H9 (cell line): ENCODE results near the gene HMGXB4. TPM values are rescaled to one million over a fixed set of nuclear protein-coding genes. Genes with fewer than 3 reads are reported as not detected.

Source experiments
- DNase-seq: peaks from one replicate; pipeline ENCODE4 v3.0.0-alpha.2; 2017
- H2AFZ ChIP-seq: one replicate; pipeline ENCODE4 v1.6.1; 2013; ENCODE audit warnings: mild to moderate bottlenecking, low read length, control low read depth, moderate library complexity
- H2AK5ac ChIP-seq: 2 replicates; pipeline ENCODE4 v1.6.1; 2013; ENCODE audit warnings: low read length, control low read depth, mixed read lengths; ENCODE audit not compliant: insufficient read length
- H2BK120ac ChIP-seq: one replicate; pipeline ENCODE4 v1.6.1; 2013; ENCODE audit warnings: low read depth, mild to moderate bottlenecking, low read length, control low read depth, inconsistent platforms; ENCODE audit not compliant: poor library complexity, severe bottlenecking
- H2BK12ac ChIP-seq: 2 replicates; pipeline ENCODE4 v1.6.1; 2013; ENCODE audit warnings: low read length, control low read depth, mixed read lengths, low read depth; ENCODE audit not compliant: insufficient read length
- H2BK15ac ChIP-seq: 2 replicates; pipeline ENCODE4 v1.6.1; 2013; ENCODE audit warnings: low read depth, low read length, control low read depth
- H2BK20ac ChIP-seq: one replicate; pipeline ENCODE4 v1.6.1; 2013; ENCODE audit warnings: low read depth, mild to moderate bottlenecking, low read length, control low read depth, inconsistent platforms; ENCODE audit not compliant: poor library complexity, severe bottlenecking
- H2BK5ac ChIP-seq: 2 replicates; pipeline ENCODE4 v1.6.1; 2013; ENCODE audit warnings: low read length, control low read depth, mixed read lengths; ENCODE audit not compliant: insufficient read length
- H3K14ac ChIP-seq: 2 replicates; pipeline ENCODE4 v1.6.1; 2013; ENCODE audit warnings: low read length, control low read depth; ENCODE audit not compliant: insufficient read depth
- H3K18ac ChIP-seq: 2 replicates; pipeline ENCODE4 v1.6.1; 2013; ENCODE audit warnings: low read depth, mild to moderate bottlenecking, mixed read lengths, low read length, control low read depth; ENCODE audit not compliant: insufficient read length
- H3K23ac ChIP-seq: 2 replicates; pipeline ENCODE4 v1.6.1; 2013; ENCODE audit warnings: low read length, control low read depth, mixed read lengths, low read depth; ENCODE audit not compliant: insufficient read length
- H3K23me2 ChIP-seq: 2 replicates; pipeline ENCODE4 v1.6.1; 2013; ENCODE audit warnings: low read depth, mild to moderate bottlenecking, mixed read lengths, low read length, control low read depth; ENCODE audit not compliant: insufficient read length, poor library complexity, severe bottlenecking
- H3K27ac ChIP-seq: 2 replicates; pipeline ENCODE4 v1.5.1; 2013; ENCODE audit warnings: low read length, control low read depth, mixed read lengths, low read depth; ENCODE audit not compliant: insufficient read length
- H3K27me3 ChIP-seq: 2 replicates; pipeline ENCODE4 v1.6.1; 2013; ENCODE audit warnings: low read length, control low read depth, inconsistent platforms; ENCODE audit not compliant: insufficient read depth
- H3K4ac ChIP-seq: 2 replicates; pipeline ENCODE4 v1.6.1; 2013; ENCODE audit warnings: low read depth, mild to moderate bottlenecking, control low read depth, inconsistent platforms, low read length, moderate library complexity
- H3K4me1 ChIP-seq: 2 replicates; pipeline ENCODE4 v1.6.1; 2013; ENCODE audit warnings: low read length, control low read depth, inconsistent platforms; ENCODE audit not compliant: insufficient read depth
- H3K4me2 ChIP-seq: 2 replicates; pipeline ENCODE4 v1.6.1; 2013; ENCODE audit warnings: low read length, control low read depth, mixed read lengths; ENCODE audit not compliant: insufficient read length, insufficient read depth
- H3K56ac ChIP-seq: 2 replicates; pipeline ENCODE4 v1.6.1; 2013; ENCODE audit warnings: low read depth, mild to moderate bottlenecking, mixed read lengths, low read length, control low read depth; ENCODE audit not compliant: insufficient read length
- H3K79me1 ChIP-seq: 2 replicates; pipeline ENCODE4 v1.6.1; 2013; ENCODE audit warnings: low read depth, mild to moderate bottlenecking, moderate library complexity, low read length, control low read depth, inconsistent platforms; ENCODE audit not compliant: insufficient read depth, poor library complexity, severe bottlenecking
- H3K79me2 ChIP-seq: 2 replicates; pipeline ENCODE4 v1.6.1; 2013; ENCODE audit warnings: low read length, control low read depth, inconsistent platforms; ENCODE audit not compliant: insufficient read depth
- H3K9ac ChIP-seq: 2 replicates; pipeline ENCODE4 v1.6.1; 2013; ENCODE audit warnings: low read length, control low read depth, mixed read lengths; ENCODE audit not compliant: insufficient read length; ENCODE audit errors: extremely low read depth
- H3K9me3 ChIP-seq: one replicate; pipeline ENCODE4 v1.6.1; 2013; ENCODE audit warnings: low read depth, low read length, inconsistent platforms; ENCODE audit not compliant: control insufficient read depth
- H3T11ph ChIP-seq: one replicate; pipeline ENCODE4 v1.6.1; 2013; ENCODE audit warnings: mild to moderate bottlenecking, low read length, control low read depth, inconsistent platforms
- H4K20me1 ChIP-seq: one replicate; pipeline ENCODE4 v1.6.1; 2013; ENCODE audit not compliant: control insufficient read depth, insufficient read length, insufficient read depth
- H4K5ac ChIP-seq: 2 replicates; pipeline ENCODE4 v1.6.1; 2013; ENCODE audit warnings: low read depth, mild to moderate bottlenecking, mixed read lengths, low read length, control low read depth; ENCODE audit not compliant: insufficient read length
- H4K8ac ChIP-seq: replicated peaks from 2 replicates; pipeline ENCODE4 v1.6.1; 2013; ENCODE audit warnings: low read length, control low read depth, mixed read lengths, low read depth; ENCODE audit not compliant: insufficient read length
- H4K91ac ChIP-seq: 2 replicates; pipeline ENCODE4 v1.6.1; 2013; ENCODE audit warnings: low read depth, mild to moderate bottlenecking, moderate library complexity, mixed read lengths, low read length, control low read depth; ENCODE audit not compliant: insufficient read length
- H3K27ac Mint-ChIP-seq, 3 experiments: 2 replicates in 2 of 3; 3 replicates in 1 of 3; pipeline ENCODE4 v1.8.0; 2020 to 2021; ENCODE audit warnings: mixed read lengths in 3 of 3, mild to moderate bottlenecking in 1 of 3, moderate library complexity in 1 of 3
- H3K27me3 Mint-ChIP-seq: 2 replicates; pipeline ENCODE4 v1.8.0; 2021; ENCODE audit warnings: low read depth, mild to moderate bottlenecking, moderate library complexity, mixed read lengths
- H3K36me3 Mint-ChIP-seq, 3 experiments: 2 replicates in 2 of 3; 3 replicates in 1 of 3; pipeline ENCODE4 v1.8.0; 2020 to 2021; ENCODE audit warnings: low read depth in 3 of 3, mixed read lengths in 3 of 3; ENCODE audit not compliant: insufficient read depth in 1 of 3
- H3K4me1 Mint-ChIP-seq, 2 experiments: 2 replicates each; pipeline ENCODE4 v1.8.0; 2020; ENCODE audit warnings: mixed read lengths in 2 of 2
- H3K4me3 Mint-ChIP-seq, 2 experiments: 2 replicates in 1 of 2; 3 replicates in 1 of 2; pipeline ENCODE4 v1.8.0; 2020 to 2021; ENCODE audit warnings: mild to moderate bottlenecking in 2 of 2, mixed read lengths in 2 of 2, moderate library complexity in 1 of 2
- H3K9me3 Mint-ChIP-seq, 2 experiments: 2 replicates in 1 of 2; 3 replicates in 1 of 2; pipeline ENCODE4 v1.8.0; 2020; ENCODE audit warnings: mild to moderate bottlenecking in 2 of 2, mixed read lengths in 2 of 2, moderate library complexity in 1 of 2
- CTCF ChIP-seq: fragments of 200-600 bp; sonication (generic); conservative IDR thresholded peaks from 3 replicates; pipeline ENCODE4 v1.8.0; 2021; ENCODE audit warnings: antibody characterized with exemption, mild to moderate bottlenecking
- WGBS: extraction: QIAGEN DNeasy Blood & Tissue Kit; methylation state at CpG from one replicate; pipeline ENCODE4 v1.1.7; 2013; ENCODE audit warnings: missing lambda C conversion rate, low lambda C conversion rate, mixed read lengths; ENCODE audit not compliant: insufficient read length; ENCODE audit errors: extremely low coverage; 5-methylcytosine and 5-hydroxymethylcytosine counted together
- total RNA-seq: library from RNA; stranded (reverse); gene quantifications from 2 replicates; pipeline ENCODE4 v1.2.1, GENCODE V29; 2021

Gene HMGXB4
- total RNA-seq, 1 experiment from 2014 or later = 33.5 TPM

GRCh38 chr22:35215993-35216392, 41.3 kb upstream of the HMGXB4 start:
- Mint-ChIP-seq H3K27me3 (peaks cover 32% of the 10 kb centered on the region), H3K4me1 (peaks cover 0 to 5% of the 10 kb centered on the region in 2 experiments; a peak in 2 of 4 replicates), H3K9me3 (no peaks in the 10 kb centered on the region), H3K4me3 (no peak overlapping the region), H3K36me3 (no peaks in the 10 kb centered on the region), H3K27ac (no peak overlapping the region)
- no peak for DNase-seq
- Histone ChIP-seq H3K23ac (no peak overlapping the region), H3K23me2 (no peaks in the 10 kb centered on the region), H3K79me2 (no peaks in the 10 kb centered on the region), H3K27ac (no peak overlapping the region), H4K20me1 (no peaks in the 10 kb centered on the region), H4K8ac (no peak overlapping the region), H3K79me1 (no peaks in the 10 kb centered on the region), H2BK120ac (no peak overlapping the region), H2BK15ac (no peak overlapping the region), H3K56ac (no peak overlapping the region), H3K4me1 (no peaks in the 10 kb centered on the region), H2BK20ac (no peak overlapping the region), H4K5ac (no peak overlapping the region), H3K18ac (no peak overlapping the region), H2BK12ac (no peak overlapping the region), H3K4ac (no peak overlapping the region), H3K27me3 (no peaks in the 10 kb centered on the region), H3K9ac (no peak overlapping the region), H2BK5ac (no peak overlapping the region), H2AFZ (no peak overlapping the region), H3T11ph (no peak overlapping the region), H3K4me2 (no peak overlapping the region), H2AK5ac (no peak overlapping the region), H3K14ac (no peak overlapping the region), H4K91ac (no peak overlapping the region), H3K9me3 (no peaks in the 10 kb centered on the region)
- WGBS = no CpG with 5 or more reads among the region's 3 CpGs
- TF ChIP-seq CTCF = no peak
